Measurements from ENCODE around the gene CD99L2.

DNA sequence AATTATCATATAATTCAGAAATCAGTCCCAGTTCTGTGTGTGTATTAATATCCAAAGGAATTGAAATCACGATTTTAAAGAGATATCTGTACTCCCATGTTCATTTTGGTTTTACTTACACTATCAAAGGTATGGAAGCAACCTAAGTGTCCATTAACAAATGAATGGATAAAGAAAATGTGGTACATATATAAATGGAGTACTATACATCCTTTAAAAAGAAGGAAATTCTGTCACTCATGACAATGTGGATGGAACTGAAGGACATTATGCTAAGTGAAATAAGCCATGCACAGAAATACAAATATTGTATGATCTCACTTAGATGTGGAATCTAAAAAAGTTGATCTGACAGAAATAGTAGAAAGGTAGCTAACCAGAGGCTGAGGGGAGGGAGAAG lies 63.8 kb downstream of the CD99L2 start:
- TF ChIP-seq SP1 (IDR thresholded peaks at IDR 0.05; ENCODE audit: low read depth, low read length) (no peak), SIN3A (IDR thresholded peaks at IDR 0.05; ENCODE audit: low read depth, low read length) (no peak), POLR2A (IDR thresholded peaks at IDR 0.05; ENCODE audit: low read depth, low read length) (no peak), RAD21 (IDR thresholded peaks at IDR 0.05; ENCODE audit: insufficient read depth, low read depth, low read length) (no peak), MYC (IDR thresholded peaks at IDR 0.05; ENCODE audit: insufficient read depth, insufficient read length, insufficient replicate concordance, low read length, severe bottlenecking) (no peak), SMC3 (IDR thresholded peaks at IDR 0.05; ENCODE audit: borderline replicate concordance, low read length) (no peak)
- TF ChIP-seq, protein P1, sequence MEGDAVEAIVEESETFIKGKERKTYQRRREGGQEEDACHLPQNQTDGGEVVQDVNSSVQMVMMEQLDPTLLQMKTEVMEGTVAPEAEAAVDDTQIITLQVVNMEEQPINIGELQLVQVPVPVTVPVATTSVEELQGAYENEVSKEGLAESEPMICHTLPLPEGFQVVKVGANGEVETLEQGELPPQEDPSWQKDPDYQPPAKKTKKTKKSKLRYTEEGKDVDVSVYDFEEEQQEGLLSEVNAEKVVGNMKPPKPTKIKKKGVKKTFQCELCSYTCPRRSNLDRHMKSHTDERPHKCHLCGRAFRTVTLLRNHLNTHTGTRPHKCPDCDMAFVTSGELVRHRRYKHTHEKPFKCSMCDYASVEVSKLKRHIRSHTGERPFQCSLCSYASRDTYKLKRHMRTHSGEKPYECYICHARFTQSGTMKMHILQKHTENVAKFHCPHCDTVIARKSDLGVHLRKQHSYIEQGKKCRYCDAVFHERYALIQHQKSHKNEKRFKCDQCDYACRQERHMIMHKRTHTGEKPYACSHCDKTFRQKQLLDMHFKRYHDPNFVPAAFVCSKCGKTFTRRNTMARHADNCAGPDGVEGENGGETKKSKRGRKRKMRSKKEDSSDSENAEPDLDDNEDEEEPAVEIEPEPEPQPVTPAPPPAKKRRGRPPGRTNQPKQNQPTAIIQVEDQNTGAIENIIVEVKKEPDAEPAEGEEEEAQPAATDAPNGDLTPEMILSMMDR (IDR thresholded peaks at IDR 0.05 in 2 of 3, conservative IDR thresholded peaks at IDR 0.05 in 1 of 3; ENCODE audit: control insufficient read depth in 2 of 3, extremely low read depth in 1 of 3, insufficient read depth in 1 of 3, low read depth in 3 of 3, low read length in 3 of 3), result no peak
- TF ChIP-seq, protein P2, sequence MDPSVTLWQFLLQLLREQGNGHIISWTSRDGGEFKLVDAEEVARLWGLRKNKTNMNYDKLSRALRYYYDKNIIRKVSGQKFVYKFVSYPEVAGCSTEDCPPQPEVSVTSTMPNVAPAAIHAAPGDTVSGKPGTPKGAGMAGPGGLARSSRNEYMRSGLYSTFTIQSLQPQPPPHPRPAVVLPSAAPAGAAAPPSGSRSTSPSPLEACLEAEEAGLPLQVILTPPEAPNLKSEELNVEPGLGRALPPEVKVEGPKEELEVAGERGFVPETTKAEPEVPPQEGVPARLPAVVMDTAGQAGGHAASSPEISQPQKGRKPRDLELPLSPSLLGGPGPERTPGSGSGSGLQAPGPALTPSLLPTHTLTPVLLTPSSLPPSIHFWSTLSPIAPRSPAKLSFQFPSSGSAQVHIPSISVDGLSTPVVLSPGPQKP (IDR thresholded peaks at IDR 0.05; ENCODE audit: low read depth, low read length), result no peak

Data from GM12878 (cell line).